DOHH2 (cell line): ENCODE results near the gene ADAMTSL1.

Source experiments
- H3F3A ChIP-seq: fragments of 200-600 bp; sonication (generic), shearing (Covaris generic); 2 replicates; pipeline ENCODE4 v1.6.0; 2016; ENCODE audit warnings: antibody characterized with exemption, mild to moderate bottlenecking; ENCODE audit not compliant: control insufficient read depth, insufficient read depth
- H3K27ac ChIP-seq: fragments of 200-600 bp; sonication (generic); 2 replicates; pipeline ENCODE4 v1.5.1; 2014; ENCODE audit warnings: low read depth, mild to moderate bottlenecking, low read length, moderate library complexity
- H3K27me3 ChIP-seq: fragments of 200-600 bp; sonication (generic); 2 replicates; pipeline ENCODE4 v1.6.1; 2014; ENCODE audit warnings: mild to moderate bottlenecking, low read length, mixed read lengths; ENCODE audit not compliant: control insufficient read depth
- H3K36me3 ChIP-seq: fragments of 200-600 bp; sonication (generic); 2 replicates; pipeline ENCODE4 v1.6.1; 2014; ENCODE audit warnings: mild to moderate bottlenecking, low read length, moderate library complexity, mixed read lengths; ENCODE audit not compliant: control insufficient read depth
- H3K4me1 ChIP-seq: fragments of 200-600 bp; sonication (generic); 2 replicates; pipeline ENCODE4 v1.6.1; 2014; ENCODE audit warnings: mild to moderate bottlenecking, low read length, mixed read lengths; ENCODE audit not compliant: control insufficient read depth
- H3K4me2 ChIP-seq: fragments of 200-600 bp; sonication (generic); 2 replicates; pipeline ENCODE4 v1.6.0; 2014; ENCODE audit warnings: mild to moderate bottlenecking, low read length, moderate library complexity
- H3K4me3 ChIP-seq: fragments of 200-600 bp; sonication (generic); 2 replicates; pipeline ENCODE4 v1.5.1; 2014; ENCODE audit warnings: mild to moderate bottlenecking, low read length, mixed read lengths
- H3K79me2 ChIP-seq: fragments of 200-600 bp; sonication (generic); 2 replicates; pipeline ENCODE4 v1.6.1; 2014; ENCODE audit warnings: mild to moderate bottlenecking, low read length, mixed read lengths; ENCODE audit not compliant: control insufficient read depth
- H3K9me2 ChIP-seq: fragments of 200-600 bp; sonication (generic); replicated peaks from 2 replicates; pipeline ENCODE4 v1.6.1; 2014; ENCODE audit warnings: mild to moderate bottlenecking, low read length, mixed read lengths; ENCODE audit not compliant: control insufficient read depth
- H3K9me3 ChIP-seq: fragments of 200-600 bp; sonication (generic); 2 replicates; pipeline ENCODE4 v1.6.1; 2014; ENCODE audit warnings: antibody characterized with exemption, low read length, mixed read lengths; ENCODE audit not compliant: control insufficient read depth, insufficient read depth
- H4K20me1 ChIP-seq: fragments of 200-600 bp; sonication (generic); 2 replicates; pipeline ENCODE4 v1.6.0; 2014; ENCODE audit warnings: low read depth, mild to moderate bottlenecking, antibody characterized with exemption, low read length, moderate library complexity; ENCODE audit not compliant: control insufficient read depth, insufficient read depth
- CTCF ChIP-seq: fragments of 200-600 bp; sonication (generic); IDR thresholded peaks from one replicate; pipeline ENCODE4 v1.5.1; 2014; ENCODE audit warnings: antibody characterized with exemption, mild to moderate bottlenecking, low read depth, low read length; ENCODE audit not compliant: poor library complexity, severe bottlenecking
- EZH2phosphoT487 ChIP-seq: fragments of 200-600 bp; sonication (generic); IDR thresholded peaks from 2 replicates; pipeline ENCODE4 v1.6.1; 2017; ENCODE audit warnings: borderline replicate concordance, mild to moderate bottlenecking, antibody characterized with exemption, low read length, moderate library complexity, mixed read lengths

The ADAMTSL1 gene

GRCh38 chr9:18747595-18747994 is 273.6 kb downstream of the ADAMTSL1 start:
- TF ChIP-seq EZH2phosphoT487 (no peak), CTCF (no peak)
- Histone ChIP-seq H3K79me2 (no peaks in the 10 kb centered on the region), H3K4me2 (no peak overlapping the region), H3K4me1 (no peaks in the 10 kb centered on the region), H4K20me1 (no peaks in the 10 kb centered on the region), H3F3A (no peaks in the 10 kb centered on the region), H3K36me3 (no peaks in the 10 kb centered on the region), H3K9me3 (no peaks in the 10 kb centered on the region), H3K27ac (no peak overlapping the region), H3K27me3 (no peaks in the 10 kb centered on the region), H3K4me3 (no peak overlapping the region), H3K9me2 (no peaks in the 10 kb centered on the region)

GRCh38 chr9:18748251-18748701 is 274.3 kb downstream of the ADAMTSL1 start:
- Histone ChIP-seq H3K79me2 (no peaks in the 10 kb centered on the region), H3K36me3 (no peaks in the 10 kb centered on the region), H3K4me1 (no peaks in the 10 kb centered on the region), H3K27ac (no peak overlapping the region), H3K4me2 (no peak overlapping the region), H3K9me2 (no peaks in the 10 kb centered on the region), H3K27me3 (no peaks in the 10 kb centered on the region), H4K20me1 (no peaks in the 10 kb centered on the region), H3F3A (no peaks in the 10 kb centered on the region), H3K4me3 (no peak overlapping the region), H3K9me3 (no peaks in the 10 kb centered on the region)
- no peak for TF ChIP-seq EZH2phosphoT487
- no peak for TF ChIP-seq CTCF

- no peaks in the 10 kb centered on the region for H3K36me3 ChIP-seq
- no peaks in the 10 kb centered on the region for H3F3A ChIP-seq
- no peaks in the 10 kb centered on the region for H3K27me3 ChIP-seq
- H3K9me3 ChIP-seq = no peaks in the 10 kb centered on the region
- H3K4me1 ChIP-seq = no peaks in the 10 kb centered on the region
- no peaks in the 10 kb centered on the region for H3K79me2 ChIP-seq
- H3K4me2 ChIP-seq = no peak overlapping the region
- no peaks in the 10 kb centered on the region for H4K20me1 ChIP-seq
- no peaks in the 10 kb centered on the region for H3K9me2 ChIP-seq
- no peak overlapping the region for H3K4me3 ChIP-seq
- TF ChIP-seq CTCF (no peak), EZH2phosphoT487 (no peak)
- H3K27ac ChIP-seq = no peak overlapping the region
Measured at GRCh38 chr9:18749711-18750110, 275.8 kb downstream of the ADAMTSL1 start.

- TF ChIP-seq CTCF (no peak), EZH2phosphoT487 (no peak)
- Histone ChIP-seq H3K4me3 (no peak overlapping the region), H3K4me1 (no peaks in the 10 kb centered on the region), H3K4me2 (no peak overlapping the region), H4K20me1 (no peaks in the 10 kb centered on the region), H3K27ac (no peak overlapping the region), H3K27me3 (no peaks in the 10 kb centered on the region), H3F3A (no peaks in the 10 kb centered on the region), H3K9me3 (no peaks in the 10 kb centered on the region), H3K9me2 (no peaks in the 10 kb centered on the region), H3K79me2 (no peaks in the 10 kb centered on the region), H3K36me3 (no peaks in the 10 kb centered on the region)
Measured at GRCh38 chr9:18753904-18754303, 280.0 kb downstream of the ADAMTSL1 start.
